T-cell (primary cell): ENCODE measurements around the gene SUGP1. TPM values are rescaled to one million over a fixed set of nuclear protein-coding genes. Genes with fewer than 3 reads are reported as not detected.

Source experiments
- ATAC-seq, 4 experiments: fragments of 200-7000 bp in 3 of 4; fragments of 150-1000 bp in 1 of 4; cut with Tn5 transposase; replicated peaks in 1 of 4; 1 replicate in 3 of 4; 2 replicates in 1 of 4; pipeline ENCODE4 v1.10.0; 2021; ENCODE audit warnings: moderate library complexity in 3 of 4, mild to moderate bottlenecking in 2 of 4, moderate number of reproducible peaks in 1 of 4
- CTCF ChIA-PET, 2 donors: fragments of 300-600 bp; sonication (Branson Sonifier 250); formaldehyde crosslinking; loops; one replicate each; lab custom pipeline; 2022; ENCODE audit warnings: antibody characterized with exemption in 2 of 2; lab: Charles Lee
- POLR2A ChIA-PET, 2 donors: fragments of 300-600 bp; sonication (Branson Sonifier 250); formaldehyde crosslinking; loops; one replicate each; lab custom pipeline; 2022; ENCODE audit warnings: antibody characterized with exemption in 2 of 2; lab: Charles Lee
- DNase-seq, 35 experiments: peaks; one replicate each; pipeline versions ENCODE4 v3.0.0 to v3.0.0-alpha.2; 2013 to 2023
- H3K27ac ChIP-seq: one replicate; pipeline ENCODE4 v1.5.1; 2013; ENCODE audit warnings: low read length
- H3K27me3 ChIP-seq, 2 experiments: replicated peaks in 1 of 2; 1 replicate in 1 of 2; 2 replicates in 1 of 2; pipeline versions ENCODE4 v1.6.1 to v1.7.0; 2013; ENCODE audit warnings: low read length in 1 of 2, mixed read lengths in 1 of 2; ENCODE audit not compliant: control insufficient read depth in 2 of 2, insufficient read depth in 2 of 2; ENCODE audit errors: extremely low read depth in 1 of 2
- H3K36me3 ChIP-seq, 2 donors: 1 replicate in 1 of 2; 2 replicates in 1 of 2; pipeline versions ENCODE4 v1.6.1 to v1.7.0; 2013; ENCODE audit warnings: low read length in 1 of 2; ENCODE audit not compliant: control insufficient read depth in 2 of 2, insufficient read depth in 1 of 2; ENCODE audit errors: extremely low read depth in 1 of 2
- H3K4me1 ChIP-seq, 2 experiments: 1 replicate in 1 of 2; 2 replicates in 1 of 2; pipeline versions ENCODE4 v1.6.1 to v1.7.0; 2013; ENCODE audit warnings: low read length in 2 of 2, mixed read lengths in 1 of 2; ENCODE audit not compliant: insufficient read depth in 2 of 2, control insufficient read depth in 1 of 2; ENCODE audit errors: extremely low read depth in 1 of 2
- H3K4me3 ChIP-seq, 2 donors: 1 replicate in 1 of 2; 2 replicates in 1 of 2; pipeline versions ENCODE4 v1.5.1 to v1.7.0; 2013; ENCODE audit warnings: mild to moderate bottlenecking in 2 of 2, low read length in 1 of 2, moderate library complexity in 1 of 2; ENCODE audit not compliant: control insufficient read depth in 1 of 2; ENCODE audit errors: extremely low read depth in 1 of 2
- H3K9me3 ChIP-seq: 2 replicates; pipeline ENCODE4 v1.7.0; 2013
- H3K27ac Mint-ChIP-seq, 2 donors: one replicate each; pipeline ENCODE4 v1.8.0; 2020 to 2021; ENCODE audit warnings: mild to moderate bottlenecking in 2 of 2, mixed read lengths in 2 of 2
- H3K27me3 Mint-ChIP-seq, 2 donors: one replicate each; pipeline ENCODE4 v1.8.0; 2021 to 2022; ENCODE audit warnings: mixed read lengths in 2 of 2
- H3K36me3 Mint-ChIP-seq: one replicate; pipeline ENCODE4 v1.8.0; 2021; ENCODE audit warnings: mixed read lengths
- H3K4me1 Mint-ChIP-seq, 3 donors: one replicate each; pipeline ENCODE4 v1.8.0; 2020 to 2022; ENCODE audit warnings: mixed read lengths in 3 of 3, mild to moderate bottlenecking in 1 of 3
- H3K4me3 Mint-ChIP-seq, 3 donors: one replicate each; pipeline ENCODE4 v1.8.0; 2020 to 2022; ENCODE audit warnings: mild to moderate bottlenecking in 3 of 3, mixed read lengths in 3 of 3, moderate library complexity in 3 of 3
- H3K9me3 Mint-ChIP-seq, 3 donors: one replicate each; pipeline ENCODE4 v1.8.0; 2020 to 2022; ENCODE audit warnings: mixed read lengths in 3 of 3
- WGBS: methylation state at CpG from one replicate; pipeline ENCODE4 v1.1.5; 2013; ENCODE audit warnings: missing lambda C conversion rate; ENCODE audit not compliant: insufficient coverage; 5-methylcytosine and 5-hydroxymethylcytosine counted together
- total RNA-seq, 35 experiments: library from RNA in 6 of 35; stranded (reverse) in 6 of 35; fragments of 120-200 nt in 1 of 35; gene quantifications; one replicate each; pipeline versions ENCODE4 v1.2.1 to v1.2.4 and lab custom pipeline; 2013 to 2026

Gene SUGP1
- total RNA-seq, 5 donors from 2014 or later (not counting 1 experiment from before 2014, with no cell fraction given): 59.5 to 89.8 (median 87.4) TPM

- no peak for ATAC-seq
- no peaks in the 10 kb centered on the region for H3K9me3 ChIP-seq
- POLR2A ChIA-PET: no interaction called here
- no peak overlapping the region for H3K27ac ChIP-seq
- peaks cover 33 to 83% of the 10 kb centered on the region in 2 donors for H3K36me3 ChIP-seq
- Mint-ChIP-seq H3K4me3 (no peak overlapping the region), H3K4me1 (no peaks in the 10 kb centered on the region), H3K27ac (no peak overlapping the region), H3K9me3 (no peaks in the 10 kb centered on the region), H3K27me3 (no peaks in the 10 kb centered on the region), H3K36me3 (peaks cover 30% of the 10 kb centered on the region)
- DNase-seq: no peak
- 91% methylated on average over 14 of the region's 14 CpGs for WGBS
- H3K4me1 ChIP-seq: no peaks in the 10 kb centered on the region
- H3K27me3 ChIP-seq: no peaks in the 10 kb centered on the region
- CTCF ChIA-PET: no interaction called here
- H3K4me3 ChIP-seq: no peak overlapping the region
Observed at GRCh38 chr19:19343762-19344161, 23.5 kb upstream of the SUGP1 start.

- Mint-ChIP-seq H3K4me1 (no peaks in the 10 kb centered on the region), H3K27me3 (no peaks in the 10 kb centered on the region), H3K9me3 (no peaks in the 10 kb centered on the region), H3K4me3 (no peak overlapping the region), H3K36me3 (peaks cover 37% of the 10 kb centered on the region), H3K27ac (no peak overlapping the region)
- Histone ChIP-seq H3K27me3 (no peaks in the 10 kb centered on the region), H3K4me1 (no peaks in the 10 kb centered on the region), H3K36me3 (peaks cover 35 to 84% of the 10 kb centered on the region in 2 donors), H3K9me3 (no peaks in the 10 kb centered on the region), H3K4me3 (no peak overlapping the region), H3K27ac (no peak overlapping the region)
- DNase-seq (no peak), ATAC-seq (no peak)
- POLR2A ChIA-PET: no interaction called here
- CTCF ChIA-PET: no interaction called here
- 95% methylated on average over 7 of the region's 7 CpGs for WGBS
Observed at GRCh38 chr19:19343016-19343362, 22.7 kb upstream of the SUGP1 start.

GRCh38 chr19:19342086-19343015, 22.0 kb upstream of the SUGP1 start:
- Mint-ChIP-seq H3K4me1 (no peaks in the 10 kb centered on the region), H3K36me3 (peaks cover 38% of the 10 kb centered on the region), H3K27ac (no peak overlapping the region), H3K9me3 (no peaks in the 10 kb centered on the region), H3K4me3 (no peak overlapping the region), H3K27me3 (no peaks in the 10 kb centered on the region)
- Histone ChIP-seq H3K27me3 (no peaks in the 10 kb centered on the region), H3K27ac (no peak overlapping the region), H3K4me1 (no peaks in the 10 kb centered on the region), H3K36me3 (peaks cover 34 to 84% of the 10 kb centered on the region in 2 donors), H3K4me3 (no peak overlapping the region), H3K9me3 (no peaks in the 10 kb centered on the region)
- peak in 1 of 35 experiments; percentile 11 for DNase-seq
- WGBS: 94% methylated on average over 28 of the region's 28 CpGs
- POLR2A ChIA-PET: no interaction called here
- CTCF ChIA-PET: no interaction called here
- peak in 2 of 4 experiments; percentile 21 to 24 for ATAC-seq

GRCh38 chr19:19341026-19341425, 20.7 kb upstream of the SUGP1 start:
- Histone ChIP-seq H3K36me3 (peaks cover 32 to 81% of the 10 kb centered on the region in 2 donors), H3K9me3 (no peaks in the 10 kb centered on the region), H3K27ac (no peak overlapping the region), H3K4me3 (no peak overlapping the region), H3K27me3 (no peaks in the 10 kb centered on the region), H3K4me1 (no peaks in the 10 kb centered on the region)
- Mint-ChIP-seq H3K4me3 (no peak overlapping the region), H3K9me3 (no peaks in the 10 kb centered on the region), H3K4me1 (no peaks in the 10 kb centered on the region), H3K36me3 (peaks cover 32% of the 10 kb centered on the region), H3K27me3 (no peaks in the 10 kb centered on the region), H3K27ac (no peak overlapping the region)
- ChIA-PET CTCF (no interaction called here), POLR2A (interaction anchor here in 1 of 2 donors (0.8 kb wide), 1 partner anchor 106 kb away, joined by 4 read pairs; no protein-coding TSS in a partner anchor)
- ATAC-seq: no peak
- 100% methylated on average over 11 of the region's 11 CpGs for WGBS
- no peak for DNase-seq

GRCh38 chr19:19338082-19338481, 17.8 kb upstream of the SUGP1 start:
- no peak overlapping the region for H3K4me3 Mint-ChIP-seq
- no peak overlapping the region for H3K27ac Mint-ChIP-seq

GRCh38 chr19:19337120-19337519, 16.8 kb upstream of the SUGP1 start:
- H3K4me1 ChIP-seq: peaks cover 0 to 4% of the 10 kb centered on the region in 2 experiments
- DNase-seq (no peak), ATAC-seq (no peak)
- no peaks in the 10 kb centered on the region for H3K27me3 ChIP-seq
- Mint-ChIP-seq H3K27ac (no peak overlapping the region), H3K27me3 (no peaks in the 10 kb centered on the region), H3K36me3 (peaks cover 24% of the 10 kb centered on the region), H3K9me3 (no peaks in the 10 kb centered on the region), H3K4me3 (no peak overlapping the region), H3K4me1 (peaks cover 0 to 8% (median 4%) of the 10 kb centered on the region in 3 donors)
- no peak overlapping the region for H3K27ac ChIP-seq
- ChIA-PET POLR2A (no interaction called here), CTCF (no interaction called here)
- H3K9me3 ChIP-seq: no peaks in the 10 kb centered on the region
- H3K4me3 ChIP-seq: no peak overlapping the region
- peaks cover 38 to 67% of the 10 kb centered on the region in 2 donors for H3K36me3 ChIP-seq
- whole genome bisulfite sequencing: 98% methylated on average over 7 of the region's 17 CpGs

More at GRCh38 chr19:19338082-19338481, 17.8 kb upstream of the SUGP1 start:
- ChIA-PET CTCF (no interaction called here), POLR2A (no interaction called here)
- Histone ChIP-seq H3K36me3 (peaks cover 36 to 70% of the 10 kb centered on the region in 2 donors), H3K9me3 (no peaks in the 10 kb centered on the region), H3K4me1 (peaks cover 0 to 4% of the 10 kb centered on the region in 2 experiments), H3K4me3 (no peak overlapping the region), H3K27me3 (no peaks in the 10 kb centered on the region), H3K27ac (no peak overlapping the region)
- Mint-ChIP-seq H3K4me1 (peaks cover 0 to 8% (median 4%) of the 10 kb centered on the region in 3 donors), H3K9me3 (no peaks in the 10 kb centered on the region), H3K27me3 (no peaks in the 10 kb centered on the region), H3K36me3 (peaks cover 24% of the 10 kb centered on the region)
- ATAC-seq (no peak), DNase-seq (no peak)
- WGBS: 100% methylated on average over 7 of the region's 7 CpGs
